HEK293 (cell line): Measurements from ENCODE around the gene USP31.

Experiments used
- GLI2 ChIP-seq: fragments of 450-650 bp; formaldehyde crosslinking; IDR thresholded peaks from 2 replicates; pipeline ENCODE4; 2017; ENCODE audit warnings: missing biosample characterization, missing genetic modification characterization, low read depth, borderline replicate concordance
- KLF7 ChIP-seq: fragments of 450-650 bp; formaldehyde crosslinking; IDR thresholded peaks from 2 replicates; pipeline ENCODE4 v1.5.1; 2016; ENCODE audit warnings: missing biosample characterization, missing genetic modification characterization, borderline replicate concordance
- ZNF146 ChIP-seq: fragments of 450-650 bp; formaldehyde crosslinking; IDR thresholded peaks from 2 replicates; pipeline ENCODE4 v1.5.1; 2016; ENCODE audit warnings: missing biosample characterization, missing genetic modification characterization
- ZNF274 ChIP-seq, 2 experiments: fragments of 200-500 bp in 1 of 2; fragments of 450-650 bp in 1 of 2; sonication (Bioruptor generic) in 1 of 2; formaldehyde crosslinking in 1 of 2; IDR thresholded peaks; 2 replicates each; pipeline versions ENCODE4 v1.5.1 to v1.6.1; 2014 to 2016; ENCODE audit warnings: borderline replicate concordance in 1 of 2, inconsistent platforms in 1 of 2, low read length in 1 of 2, missing biosample characterization in 1 of 2, missing genetic modification characterization in 1 of 2
- ZNF394 ChIP-seq: fragments of 450-650 bp; formaldehyde crosslinking; IDR thresholded peaks from 2 replicates; pipeline ENCODE4 v1.5.1; 2016; ENCODE audit warnings: missing biosample characterization, missing genetic modification characterization, mild to moderate bottlenecking, moderate library complexity, borderline replicate concordance
- ZNF747 ChIP-seq: fragments of 450-650 bp; formaldehyde crosslinking; IDR thresholded peaks from 2 replicates; pipeline ENCODE4 v1.5.1; 2016; ENCODE audit warnings: missing biosample characterization, missing genetic modification characterization
- ZNF768 ChIP-seq: fragments of 450-650 bp; formaldehyde crosslinking; IDR thresholded peaks from 2 replicates; pipeline ENCODE4 v1.5.1; 2018; ENCODE audit warnings: missing biosample characterization, mild to moderate bottlenecking, missing genetic modification characterization
- TF ChIP-seq, protein P1 (sequence below): fragments of 450-650 bp; formaldehyde crosslinking; IDR thresholded peaks from 2 replicates; pipeline ENCODE4 v1.5.1; 2016; ENCODE audit warnings: missing biosample characterization, missing genetic modification characterization
- TF ChIP-seq, protein P2 (sequence below): fragments of 450-650 bp; formaldehyde crosslinking; IDR thresholded peaks from 2 replicates; pipeline ENCODE4 v1.5.1; 2016; ENCODE audit warnings: missing biosample characterization, missing genetic modification characterization, borderline replicate concordance

DNA sequence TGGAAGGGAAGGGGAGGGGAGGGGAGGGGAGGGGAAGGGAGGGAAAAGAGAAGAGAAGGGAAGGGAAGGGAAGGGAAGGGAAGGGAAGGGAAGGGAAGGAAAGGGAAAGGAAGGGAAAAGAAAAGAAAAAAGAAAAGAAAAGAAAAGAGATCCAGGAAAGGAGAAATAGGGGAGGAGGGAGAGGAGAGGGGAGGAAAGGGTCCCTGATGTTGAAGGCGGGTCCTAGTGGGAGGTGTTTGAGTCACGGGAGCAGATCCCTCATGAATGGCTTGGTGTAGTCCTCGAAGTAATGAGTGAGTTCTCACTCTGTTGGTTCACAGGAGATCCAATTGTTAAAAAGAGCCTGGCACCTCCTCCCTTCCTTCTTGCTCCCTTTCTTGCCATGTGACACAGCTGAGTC lies 6.9 kb upstream of the USP31 start:
- no peak for TF ChIP-seq GLI2 (tag by site-specific recombination)
- TF ChIP-seq, protein P1, sequence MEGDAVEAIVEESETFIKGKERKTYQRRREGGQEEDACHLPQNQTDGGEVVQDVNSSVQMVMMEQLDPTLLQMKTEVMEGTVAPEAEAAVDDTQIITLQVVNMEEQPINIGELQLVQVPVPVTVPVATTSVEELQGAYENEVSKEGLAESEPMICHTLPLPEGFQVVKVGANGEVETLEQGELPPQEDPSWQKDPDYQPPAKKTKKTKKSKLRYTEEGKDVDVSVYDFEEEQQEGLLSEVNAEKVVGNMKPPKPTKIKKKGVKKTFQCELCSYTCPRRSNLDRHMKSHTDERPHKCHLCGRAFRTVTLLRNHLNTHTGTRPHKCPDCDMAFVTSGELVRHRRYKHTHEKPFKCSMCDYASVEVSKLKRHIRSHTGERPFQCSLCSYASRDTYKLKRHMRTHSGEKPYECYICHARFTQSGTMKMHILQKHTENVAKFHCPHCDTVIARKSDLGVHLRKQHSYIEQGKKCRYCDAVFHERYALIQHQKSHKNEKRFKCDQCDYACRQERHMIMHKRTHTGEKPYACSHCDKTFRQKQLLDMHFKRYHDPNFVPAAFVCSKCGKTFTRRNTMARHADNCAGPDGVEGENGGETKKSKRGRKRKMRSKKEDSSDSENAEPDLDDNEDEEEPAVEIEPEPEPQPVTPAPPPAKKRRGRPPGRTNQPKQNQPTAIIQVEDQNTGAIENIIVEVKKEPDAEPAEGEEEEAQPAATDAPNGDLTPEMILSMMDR (tag by site-specific recombination), result no peak
- TF ChIP-seq ZNF146 (tag by site-specific recombination), result no peak
- TF ChIP-seq, protein P2, sequence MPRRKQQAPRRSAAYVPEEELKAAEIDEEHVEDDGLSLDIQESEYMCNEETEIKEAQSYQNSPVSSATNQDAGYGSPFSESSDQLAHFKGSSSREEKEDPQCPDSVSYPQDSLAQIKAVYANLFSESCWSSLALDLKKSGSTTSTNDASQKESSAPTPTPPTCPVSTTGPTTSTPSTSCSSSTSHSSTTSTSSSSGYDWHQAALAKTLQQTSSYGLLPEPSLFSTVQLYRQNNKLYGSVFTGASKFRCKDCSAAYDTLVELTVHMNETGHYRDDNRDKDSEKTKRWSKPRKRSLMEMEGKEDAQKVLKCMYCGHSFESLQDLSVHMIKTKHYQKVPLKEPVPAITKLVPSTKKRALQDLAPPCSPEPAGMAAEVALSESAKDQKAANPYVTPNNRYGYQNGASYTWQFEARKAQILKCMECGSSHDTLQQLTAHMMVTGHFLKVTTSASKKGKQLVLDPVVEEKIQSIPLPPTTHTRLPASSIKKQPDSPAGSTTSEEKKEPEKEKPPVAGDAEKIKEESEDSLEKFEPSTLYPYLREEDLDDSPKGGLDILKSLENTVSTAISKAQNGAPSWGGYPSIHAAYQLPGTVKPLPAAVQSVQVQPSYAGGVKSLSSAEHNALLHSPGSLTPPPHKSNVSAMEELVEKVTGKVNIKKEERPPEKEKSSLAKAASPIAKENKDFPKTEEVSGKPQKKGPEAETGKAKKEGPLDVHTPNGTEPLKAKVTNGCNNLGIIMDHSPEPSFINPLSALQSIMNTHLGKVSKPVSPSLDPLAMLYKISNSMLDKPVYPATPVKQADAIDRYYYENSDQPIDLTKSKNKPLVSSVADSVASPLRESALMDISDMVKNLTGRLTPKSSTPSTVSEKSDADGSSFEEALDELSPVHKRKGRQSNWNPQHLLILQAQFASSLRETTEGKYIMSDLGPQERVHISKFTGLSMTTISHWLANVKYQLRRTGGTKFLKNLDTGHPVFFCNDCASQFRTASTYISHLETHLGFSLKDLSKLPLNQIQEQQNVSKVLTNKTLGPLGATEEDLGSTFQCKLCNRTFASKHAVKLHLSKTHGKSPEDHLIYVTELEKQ (tag by site-specific recombination), result no peak
- no peak for TF ChIP-seq ZNF274 (IDR thresholded peaks at IDR 0.05; ENCODE audit: low read length)
- no peak for TF ChIP-seq ZNF274 (tag by site-specific recombination; IDR thresholded peaks at IDR 0.05; ENCODE audit: borderline replicate concordance)
- TF ChIP-seq ZNF768 (tag by site-specific recombination), result no peak
- TF ChIP-seq ZNF394, result no peak
- no peak for TF ChIP-seq ZNF747 (tag by site-specific recombination)
- no peak for TF ChIP-seq KLF7 (tag by site-specific recombination)
